Activated naive CD4-positive, alpha-beta T cell treated with anti-CD3 and anti-CD28 coated beads for 36 hours (primary cell): ENCODE results near the gene OR4B1. TPM values are rescaled to one million over a fixed set of nuclear protein-coding genes. Genes with fewer than 3 reads are reported as not detected.

ENCODE experiments used
- CTCF ChIA-PET: fragments of 350-600 bp; sonication (Branson Sonifier 250); formaldehyde crosslinking; loops from one replicate; lab custom pipeline; 2021; ENCODE audit warnings: antibody characterized with exemption; lab: Charles Lee
- DNase-seq: peaks from one replicate; pipeline ENCODE4 v3.0.0-alpha.2; 2020
- H3K27ac Mint-ChIP-seq: one replicate; pipeline ENCODE4 v1.8.0; 2021; ENCODE audit warnings: mild to moderate bottlenecking, mixed read lengths
- H3K27me3 Mint-ChIP-seq: one replicate; pipeline ENCODE4 v1.8.0; 2021; ENCODE audit warnings: low read depth, mixed read lengths
- H3K36me3 Mint-ChIP-seq: one replicate; pipeline ENCODE4 v1.8.0; 2021; ENCODE audit warnings: low read depth, mixed read lengths
- H3K4me1 Mint-ChIP-seq: one replicate; pipeline ENCODE4 v1.8.0; 2021; ENCODE audit warnings: low read depth, mixed read lengths
- H3K4me3 Mint-ChIP-seq: one replicate; pipeline ENCODE4 v1.8.0; 2021; ENCODE audit warnings: mild to moderate bottlenecking, moderate library complexity, mixed read lengths
- H3K9me3 Mint-ChIP-seq: one replicate; pipeline ENCODE4 v1.8.0; 2021; ENCODE audit warnings: mixed read lengths
- intact Hi-C: fragments of 100-400 bp; cut with micrococcal nuclease; formaldehyde crosslinking; loops from one replicate; pipeline ENCODE4 v1.15.1; 2023
- total RNA-seq, 2 experiments: library from RNA; stranded (reverse); gene quantifications; one replicate each; pipeline ENCODE4 v1.2.3, GENCODE V29; 2021

OR4B1 gene
- total RNA-seq: not detected

- intact Hi-C loops: no loop called here
- Mint-ChIP-seq H3K27ac (no peak within 1 kb of the TSS), H3K4me1 (no peaks in the 10 kb centered on the region), H3K36me3 (no peaks in the 10 kb centered on the region), H3K4me3 (no peak within 1 kb of the TSS), H3K9me3 (no peaks in the 10 kb centered on the region), H3K27me3 (no peaks in the 10 kb centered on the region)
- CTCF ChIA-PET: no interaction called here
- no peak for DNase-seq
These were observed at the start of gene OR4B1 for GRCh38 chr11:48216510-48216909. Gene OR4B1, plus strand, starts transcription at chr11:48216810. Its CDS starts 0 bp downstream, at chr11:48216810.

DNA sequence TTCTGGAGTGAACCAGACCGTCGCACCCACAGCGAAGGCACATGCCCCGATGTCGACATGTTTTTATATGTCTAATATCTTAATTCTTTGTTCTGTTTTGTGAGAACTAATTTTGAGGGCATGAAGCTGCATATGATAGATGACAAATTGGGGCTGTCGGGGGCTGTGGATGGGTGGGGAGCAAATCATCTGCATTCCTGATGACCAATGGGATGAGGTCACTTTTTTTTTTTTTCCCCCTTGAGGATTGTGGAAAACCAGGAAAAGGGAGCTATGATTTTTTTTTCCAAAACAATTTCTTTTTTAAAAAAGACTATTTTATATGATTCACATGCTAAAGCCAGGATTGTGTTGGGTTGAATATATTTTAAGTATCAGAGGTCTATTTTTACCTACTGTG, 49.2 kb upstream of the OR4B1 start:
- H3K9me3 Mint-ChIP-seq: no peaks in the 10 kb centered on the region
- peaks cover 9% of the 10 kb centered on the region for H3K36me3 Mint-ChIP-seq
- H3K4me3 Mint-ChIP-seq: no peak overlapping the region

GRCh38 chr11:48168815-48169214, 47.8 kb upstream of the OR4B1 start:
- Mint-ChIP-seq H3K27me3 (no peaks in the 10 kb centered on the region), H3K4me3 (no peak overlapping the region), H3K36me3 (peaks cover 9% of the 10 kb centered on the region), H3K4me1 (peaks cover 16% of the 10 kb centered on the region), H3K9me3 (no peaks in the 10 kb centered on the region), H3K27ac (no peak overlapping the region)
- intact Hi-C loops: no loop called here
- no peak for DNase-seq
- CTCF ChIA-PET: no interaction called here

More for the DNA sequence above, 49.2 kb upstream of the OR4B1 start:
- CTCF ChIA-PET: no interaction called here
- H3K27me3 Mint-ChIP-seq: no peaks in the 10 kb centered on the region
- H3K4me1 Mint-ChIP-seq: peaks cover 13% of the 10 kb centered on the region
- intact Hi-C loops: no loop called here
- H3K27ac Mint-ChIP-seq: no peak overlapping the region
- no peak for DNase-seq

DNA sequence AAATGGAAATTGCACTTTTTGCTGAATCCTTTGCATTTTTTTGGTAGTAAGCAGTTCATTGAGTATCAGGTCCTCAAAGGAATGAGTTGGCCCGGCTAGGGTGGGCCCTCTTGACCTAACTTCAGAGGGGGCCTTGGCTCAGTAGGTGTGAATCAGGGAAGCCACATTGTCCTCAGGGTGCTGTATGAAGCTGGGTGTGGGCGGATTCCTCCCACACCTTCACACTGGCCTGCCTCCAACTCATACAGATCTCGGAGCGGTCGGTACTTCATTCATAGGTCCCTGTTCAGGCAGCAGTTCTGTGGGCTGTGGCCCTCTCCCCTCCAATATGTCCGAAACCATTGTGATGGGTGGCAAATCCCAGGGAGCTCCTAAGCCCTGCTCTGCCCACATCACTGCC, 47.4 kb upstream of the OR4B1 start:
- Mint-ChIP-seq H3K27me3 (no peaks in the 10 kb centered on the region), H3K4me1 (peaks cover 16% of the 10 kb centered on the region), H3K9me3 (no peaks in the 10 kb centered on the region), H3K4me3 (no peak overlapping the region), H3K36me3 (peaks cover 6% of the 10 kb centered on the region), H3K27ac (no peak overlapping the region)
- CTCF ChIA-PET: no interaction called here
- DNase-seq: no peak
- intact Hi-C loops: no loop called here

- H3K27ac Mint-ChIP-seq: no peak overlapping the region
- CTCF ChIA-PET: interaction anchor here (0.8 kb wide), 1 partner anchor 24 kb away, joined by 3 read pairs; no protein-coding TSS in a partner anchor
- H3K27me3 Mint-ChIP-seq: no peaks in the 10 kb centered on the region
- H3K4me3 Mint-ChIP-seq: no peak overlapping the region
- H3K9me3 Mint-ChIP-seq: no peaks in the 10 kb centered on the region
- H3K4me1 Mint-ChIP-seq: peaks cover 16% of the 10 kb centered on the region
- DNase-seq: no peak
- peaks cover 6% of the 10 kb centered on the region for H3K36me3 Mint-ChIP-seq
- intact Hi-C loops: loop anchor here (5.0 kb wide), 1 partner anchor 1358 kb away; no protein-coding TSS in a partner anchor
These were observed 46.9 kb upstream of the OR4B1 start for GRCh38 chr11:48169717-48170116.

GRCh38 chr11:48170241-48171233, 46.1 kb upstream of the OR4B1 start:
- intact Hi-C loops: loop anchor here (5.0 kb wide), 1 partner anchor 1357 kb away; no protein-coding TSS in a partner anchor
- CTCF ChIA-PET: interaction anchor here (0.8 to 1.2 kb wide), 3 partner anchors 23 to 236 kb away, joined by 3 read pairs; no protein-coding TSS in a partner anchor
- Mint-ChIP-seq H3K27me3 (no peaks in the 10 kb centered on the region), H3K9me3 (no peaks in the 10 kb centered on the region), H3K36me3 (peaks cover 3% of the 10 kb centered on the region), H3K4me3 (no peak overlapping the region), H3K27ac (no peak overlapping the region), H3K4me1 (peaks cover 18% of the 10 kb centered on the region)
- DNase-seq: no peak

- intact Hi-C loops: loop anchor here (2.0 to 5.0 kb wide), 2 partner anchors 134 to 1354 kb away; partner anchors contain the start of gene OR4S1
- Mint-ChIP-seq H3K4me1 (peaks cover 18% of the 10 kb centered on the region), H3K27ac (no peak overlapping the region), H3K27me3 (no peaks in the 10 kb centered on the region), H3K4me3 (no peak overlapping the region), H3K9me3 (no peaks in the 10 kb centered on the region), H3K36me3 (no peaks in the 10 kb centered on the region)
- DNase-seq: peak; percentile 81
- CTCF ChIA-PET: interaction anchor here (0.6 to 2.1 kb wide), 10 partner anchors 10 to 1055 kb away, joined by 3 to 13 read pairs (median 4); partner anchors contain the start of gene OR4S1
These were observed 43.6 kb upstream of the OR4B1 start for GRCh38 chr11:48172818-48173609.

DNA sequence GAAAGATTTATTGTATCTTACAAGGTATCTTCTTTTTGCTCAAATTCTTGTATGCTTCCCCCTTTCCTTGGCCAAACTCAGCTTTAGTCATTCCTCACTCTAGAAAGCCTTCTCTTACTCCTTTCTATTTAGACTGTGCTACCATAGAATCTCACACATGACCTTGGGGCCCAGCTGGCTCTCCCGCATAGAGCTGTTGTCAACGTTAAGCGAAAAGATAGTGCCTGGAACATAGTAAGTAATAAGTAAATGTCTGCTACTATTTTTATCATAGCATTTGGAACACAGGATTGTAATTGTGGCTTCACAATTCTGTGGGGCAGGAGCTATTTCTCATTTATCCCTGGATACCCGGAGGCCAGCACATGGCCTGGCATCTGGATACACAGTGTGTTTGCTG, 38.9 kb upstream of the OR4B1 start:
- no peak overlapping the region for H3K4me3 Mint-ChIP-seq
- intact Hi-C loops: no loop called here
- H3K36me3 Mint-ChIP-seq: no peaks in the 10 kb centered on the region

DNA sequence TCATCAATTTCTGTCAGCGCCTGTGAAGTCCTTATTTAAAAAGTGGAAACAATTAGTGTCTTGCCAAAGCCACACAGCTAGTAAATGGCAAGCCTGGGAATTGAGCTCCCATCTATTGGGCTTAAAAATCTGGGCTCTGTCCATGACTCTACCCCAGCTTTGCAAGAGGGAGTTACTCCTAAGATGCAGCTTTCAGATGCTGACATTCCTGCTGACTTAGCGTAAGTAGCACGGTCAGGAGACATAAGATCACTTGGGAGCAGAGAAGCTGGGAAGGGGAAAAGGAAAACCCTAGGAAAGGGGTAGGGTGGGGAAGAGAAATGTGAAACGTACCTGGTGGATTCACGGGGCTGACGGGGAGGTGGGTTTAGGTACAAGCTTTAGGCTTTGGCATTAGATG, 36.0 kb upstream of the OR4B1 start:
- H3K36me3 Mint-ChIP-seq: no peaks in the 10 kb centered on the region
- no peak for DNase-seq
- CTCF ChIA-PET: interaction anchor here (0.7 kb wide), 1 partner anchor 203 kb away, joined by 3 read pairs; no protein-coding TSS in a partner anchor
- no peaks in the 10 kb centered on the region for H3K9me3 Mint-ChIP-seq
- H3K27me3 Mint-ChIP-seq: no peaks in the 10 kb centered on the region
- no peaks in the 10 kb centered on the region for H3K4me1 Mint-ChIP-seq
- H3K27ac Mint-ChIP-seq: no peak overlapping the region
- H3K4me3 Mint-ChIP-seq: no peak overlapping the region
- intact Hi-C loops: no loop called here

More for the DNA sequence above, 38.9 kb upstream of the OR4B1 start:
- no peaks in the 10 kb centered on the region for H3K9me3 Mint-ChIP-seq
- H3K27me3 Mint-ChIP-seq: no peaks in the 10 kb centered on the region
- no peak overlapping the region for H3K27ac Mint-ChIP-seq
- H3K4me1 Mint-ChIP-seq: peaks cover 5% of the 10 kb centered on the region
- CTCF ChIA-PET: interaction anchor here (1.0 kb wide), 1 partner anchor 130 kb away, joined by 3 read pairs; no protein-coding TSS in a partner anchor
- DNase-seq: no peak

- H3K27ac Mint-ChIP-seq: no peak overlapping the region
- CTCF ChIA-PET: interaction anchor here (0.9 to 1.7 kb wide), 2 partner anchors 11 to 38 kb away, joined by 3 to 5 read pairs; no protein-coding TSS in a partner anchor
- intact Hi-C loops: no loop called here
These were observed 33.6 kb upstream of the OR4B1 start for GRCh38 chr11:48182860-48183526.

DNA sequence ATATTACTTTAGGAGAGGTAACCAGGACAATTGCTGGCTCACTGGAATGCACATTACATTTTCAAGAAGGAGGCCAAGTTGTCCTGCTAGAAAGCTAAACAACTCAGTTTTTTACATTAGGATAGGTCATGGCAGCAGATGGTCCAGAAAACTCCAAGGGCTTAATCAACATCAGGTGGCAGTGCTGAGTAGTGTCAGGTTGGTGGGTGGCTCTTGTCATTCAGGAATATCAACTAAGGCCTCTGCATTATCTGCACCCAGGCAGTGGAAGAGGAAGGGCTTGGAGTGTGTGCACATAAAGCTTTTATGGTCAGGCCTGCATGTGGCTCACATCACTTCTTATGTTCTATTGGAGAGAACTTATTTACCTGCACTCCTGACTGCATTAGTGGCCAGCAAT, 32.2 kb upstream of the OR4B1 start:
- DNase-seq: no peak
- H3K27me3 Mint-ChIP-seq: no peaks in the 10 kb centered on the region
- H3K36me3 Mint-ChIP-seq: no peaks in the 10 kb centered on the region
- H3K4me1 Mint-ChIP-seq: no peaks in the 10 kb centered on the region
- H3K4me3 Mint-ChIP-seq: no peak overlapping the region
- no peaks in the 10 kb centered on the region for H3K9me3 Mint-ChIP-seq
- no peak overlapping the region for H3K27ac Mint-ChIP-seq
- intact Hi-C loops: no loop called here
- CTCF ChIA-PET: interaction anchor here (1.7 kb wide), 1 partner anchor 12 kb away, joined by 5 read pairs; no protein-coding TSS in a partner anchor

More at GRCh38 chr11:48182860-48183526, 33.6 kb upstream of the OR4B1 start:
- Mint-ChIP-seq H3K4me3 (no peak overlapping the region), H3K27me3 (no peaks in the 10 kb centered on the region), H3K9me3 (no peaks in the 10 kb centered on the region), H3K36me3 (no peaks in the 10 kb centered on the region), H3K4me1 (no peaks in the 10 kb centered on the region)
- no peak for DNase-seq
